Measurements from ENCODE around the gene CIC. TPM values are rescaled to one million over a fixed set of nuclear protein-coding genes. Genes with fewer than 3 reads are reported as not detected.

The CIC gene
- total RNA-seq, 1 experiment from 2014 or later = 54.0 TPM

DNA sequence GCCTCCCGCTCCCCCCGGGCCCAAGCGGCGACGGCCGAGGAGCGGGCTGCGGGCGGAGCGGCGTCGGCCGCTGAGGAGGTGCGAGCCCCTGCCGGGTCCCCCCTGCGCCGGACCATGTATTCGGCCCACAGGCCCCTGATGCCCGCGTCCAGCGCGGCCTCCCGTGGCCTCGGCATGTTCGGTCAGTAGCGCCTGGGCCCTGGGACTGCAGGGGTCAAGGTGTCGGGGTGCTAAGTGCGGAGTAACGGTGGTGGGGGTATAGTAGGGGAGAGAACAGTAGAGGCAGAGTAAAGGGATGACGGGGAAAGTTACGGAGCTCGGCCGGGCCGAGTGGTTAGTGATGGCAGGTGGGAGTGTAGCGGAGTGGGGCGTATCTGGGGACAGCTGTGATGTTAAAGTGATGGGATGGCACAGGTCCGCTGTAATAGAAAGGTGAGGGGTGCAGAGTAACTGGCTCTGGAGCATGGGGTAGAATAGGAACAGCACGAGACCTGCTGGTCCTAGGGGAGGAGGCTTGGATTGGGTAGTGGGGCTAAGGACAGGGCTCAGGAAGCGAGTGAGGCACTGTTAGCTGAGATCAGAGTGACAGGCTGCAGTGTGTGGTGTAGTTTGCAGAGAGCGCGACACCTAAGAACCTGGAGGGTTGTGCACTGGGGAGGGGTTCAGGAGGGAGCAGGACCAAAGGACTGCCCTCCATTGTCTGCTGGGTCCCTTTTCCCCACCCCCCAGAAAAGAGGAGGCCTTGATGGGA lies 15.7 kb downstream of the CIC start:
- H4K20me1 ChIP-seq (ENCODE audit: control insufficient read depth, insufficient read depth, insufficient read length) = peaks cover 3% of the 10 kb centered on the region
- no peak overlapping the region for H4K8ac ChIP-seq (replicated peaks; ENCODE audit: insufficient read length, low read depth, low read length)
- Mint-ChIP-seq H3K36me3 (ENCODE audit: insufficient read depth in 1 of 3, low read depth in 3 of 3) (peaks cover 10 to 31% (median 31%) of the 10 kb centered on the region in 3 experiments), H3K9me3 (no peaks in the 10 kb centered on the region), H3K4me1 (peaks cover 26 to 34% of the 10 kb centered on the region in 2 experiments), H3K4me3 (peak overlapping the region; percentile 82 to 89), H3K27ac (peak overlapping the region in 1 of 3 experiments; percentile 19; a peak in 2 of 7 replicates), H3K27me3 (ENCODE audit: low read depth) (no peaks in the 10 kb centered on the region; the same call in 1 of the 2 replicates)
- H3K4me2 ChIP-seq (ENCODE audit: insufficient read depth, insufficient read length, low read length) = peak overlapping the region; percentile 83
- no peaks in the 10 kb centered on the region for H3K27me3 ChIP-seq (ENCODE audit: insufficient read depth, low read length)
- no peak overlapping the region for H2BK12ac ChIP-seq (ENCODE audit: insufficient read length, low read depth, low read length)
- peak; percentile 35 for DNase-seq
- H4K91ac ChIP-seq (ENCODE audit: insufficient read length, low read depth, low read length) = no peak overlapping the region
- H3K14ac ChIP-seq (ENCODE audit: insufficient read depth, low read length) = 0 out of 2 replicates have a peak overlapping the region, but pooled peaks have one; percentile 21
- no peak overlapping the region for H2BK15ac ChIP-seq (ENCODE audit: low read depth, low read length)
- no peak overlapping the region for H2AK5ac ChIP-seq (ENCODE audit: insufficient read length, low read length)
- no peak overlapping the region for H4K5ac ChIP-seq (ENCODE audit: insufficient read length, low read depth, low read length)
- no peak for TF ChIP-seq CTCF (conservative IDR thresholded peaks at IDR 0.05)
- H3K18ac ChIP-seq (ENCODE audit: insufficient read length, low read depth, low read length) = no peak overlapping the region
- no peak overlapping the region for H2AFZ ChIP-seq (ENCODE audit: low read length)
- no peak overlapping the region for H3K27ac ChIP-seq (ENCODE audit: insufficient read length, low read depth, low read length)
- no peak overlapping the region for H2BK120ac ChIP-seq (ENCODE audit: low read depth, low read length, poor library complexity, severe bottlenecking)
- H2BK5ac ChIP-seq (ENCODE audit: insufficient read length, low read length) = no peak overlapping the region
- H3T11ph ChIP-seq (ENCODE audit: low read length) = no peak overlapping the region
- peaks cover 11% of the 10 kb centered on the region for H3K79me1 ChIP-seq (ENCODE audit: insufficient read depth, low read depth, low read length, poor library complexity, severe bottlenecking)
- H3K9me3 ChIP-seq (ENCODE audit: control insufficient read depth, low read depth, low read length) = no peaks in the 10 kb centered on the region
- no peak overlapping the region for H2BK20ac ChIP-seq (ENCODE audit: low read depth, low read length, poor library complexity, severe bottlenecking)
- no peak overlapping the region for H3K4ac ChIP-seq (ENCODE audit: low read depth, low read length)
- peaks cover 8% of the 10 kb centered on the region; the same call in 1 of the 2 replicates for H3K4me1 ChIP-seq (ENCODE audit: insufficient read depth, low read length)
- no peak overlapping the region for H3K23ac ChIP-seq (ENCODE audit: insufficient read length, low read depth, low read length)
- no peak overlapping the region for H3K56ac ChIP-seq (ENCODE audit: insufficient read length, low read depth, low read length)
- peaks cover 3% of the 10 kb centered on the region; the same call in 1 of the 2 replicates for H3K79me2 ChIP-seq (ENCODE audit: insufficient read depth, low read length)
- peak overlapping the region; percentile 15 for H3K9ac ChIP-seq (ENCODE audit: extremely low read depth, insufficient read length, low read length)
- H3K23me2 ChIP-seq (ENCODE audit: insufficient read length, low read depth, low read length, poor library complexity, severe bottlenecking) = peaks cover 19% of the 10 kb centered on the region
- no CpG with 5 or more reads among the region's 41 CpGs for WGBS (ENCODE audit: extremely low coverage, insufficient read length, low lambda C conversion rate)
